ENCODE data around the gene FRS2.
"Not testable (repeated sequence)": the region's sequence is repeated elsewhere in the genome, so short reads cannot be mapped to it uniquely, and the experiment has no call there.

FRS2 gene, protein sequence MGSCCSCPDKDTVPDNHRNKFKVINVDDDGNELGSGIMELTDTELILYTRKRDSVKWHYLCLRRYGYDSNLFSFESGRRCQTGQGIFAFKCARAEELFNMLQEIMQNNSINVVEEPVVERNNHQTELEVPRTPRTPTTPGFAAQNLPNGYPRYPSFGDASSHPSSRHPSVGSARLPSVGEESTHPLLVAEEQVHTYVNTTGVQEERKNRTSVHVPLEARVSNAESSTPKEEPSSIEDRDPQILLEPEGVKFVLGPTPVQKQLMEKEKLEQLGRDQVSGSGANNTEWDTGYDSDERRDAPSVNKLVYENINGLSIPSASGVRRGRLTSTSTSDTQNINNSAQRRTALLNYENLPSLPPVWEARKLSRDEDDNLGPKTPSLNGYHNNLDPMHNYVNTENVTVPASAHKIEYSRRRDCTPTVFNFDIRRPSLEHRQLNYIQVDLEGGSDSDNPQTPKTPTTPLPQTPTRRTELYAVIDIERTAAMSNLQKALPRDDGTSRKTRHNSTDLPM

DNA sequence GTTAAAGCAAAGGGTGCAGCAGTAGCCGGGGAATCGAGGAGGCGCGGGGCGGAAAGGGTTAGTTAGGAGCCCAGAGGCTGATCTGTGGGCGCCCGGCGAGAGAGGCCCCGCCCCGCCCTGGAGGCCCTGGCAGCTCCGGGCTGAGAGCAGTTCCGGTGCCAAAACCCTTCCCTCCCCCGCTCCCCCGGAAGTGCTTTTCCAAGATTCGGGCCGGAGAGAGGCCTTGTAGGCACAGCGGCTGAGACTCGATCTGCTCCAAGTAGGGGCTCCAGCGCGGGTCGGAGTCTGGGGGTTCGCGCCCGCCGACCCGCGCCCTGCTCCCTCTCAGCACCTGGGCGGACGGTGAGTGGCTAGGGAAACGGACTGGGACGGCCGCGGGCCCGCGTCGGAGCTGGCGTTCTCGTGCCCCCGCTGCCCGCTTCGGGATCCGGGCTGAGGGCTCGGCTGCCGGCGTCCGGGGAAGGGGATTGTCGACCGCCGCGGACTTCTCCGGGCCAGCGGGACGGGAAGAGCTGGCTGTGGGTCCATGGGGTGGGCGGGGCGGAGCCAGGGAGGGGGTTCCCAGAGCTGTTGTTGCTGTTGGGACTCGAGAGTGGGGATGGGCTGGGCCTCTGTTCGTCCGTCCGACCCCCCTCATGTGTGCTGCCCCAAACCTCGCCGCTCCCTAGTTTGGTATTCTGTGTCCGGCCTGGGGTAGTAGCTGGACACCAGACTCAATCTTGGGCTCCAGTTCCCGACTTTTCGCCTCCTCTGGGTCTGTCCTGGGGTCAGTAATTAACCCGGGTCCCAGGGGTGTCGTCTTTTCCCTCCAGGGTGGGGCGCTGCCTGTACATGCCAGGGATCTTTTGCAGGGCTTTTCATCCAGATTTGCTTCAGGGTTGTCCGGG, at the start of gene FRS2:
FRS2 (plus strand) TSS at position 200 of the 887 bp plus-strand sequence. CDS start 98,643 bp downstream, outside the sequence.
- peak; percentile 39 to 96 (median 92) for DNase-seq

DNA sequence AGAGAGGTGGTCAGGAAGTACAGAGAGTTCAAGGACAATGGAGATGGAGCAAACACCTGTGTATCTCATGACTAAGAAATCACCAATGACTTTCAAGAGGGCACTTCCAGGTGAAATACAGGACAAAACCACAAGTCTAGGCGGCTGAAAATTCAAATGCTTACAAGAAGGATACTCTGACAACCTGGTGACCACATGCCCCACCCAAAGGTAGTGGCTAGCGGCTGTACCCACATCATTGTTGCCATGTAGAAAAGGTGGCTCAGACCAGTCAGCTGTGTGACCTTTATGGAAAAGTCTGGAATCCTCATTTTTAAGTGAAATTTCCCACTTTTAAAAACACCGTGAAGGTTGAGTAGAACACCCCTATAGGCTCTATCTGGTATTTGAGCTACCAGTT, 48.6 kb upstream of the FRS2 start:
- DNase-seq, result no peak

- no peak for DNase-seq
Measured at GRCh38 chr12:69423037-69423905, 46.9 kb upstream of the FRS2 start.

GRCh38 chr12:69425417-69425816, 44.8 kb upstream of the FRS2 start:
- DNase-seq, result no peak

DNA sequence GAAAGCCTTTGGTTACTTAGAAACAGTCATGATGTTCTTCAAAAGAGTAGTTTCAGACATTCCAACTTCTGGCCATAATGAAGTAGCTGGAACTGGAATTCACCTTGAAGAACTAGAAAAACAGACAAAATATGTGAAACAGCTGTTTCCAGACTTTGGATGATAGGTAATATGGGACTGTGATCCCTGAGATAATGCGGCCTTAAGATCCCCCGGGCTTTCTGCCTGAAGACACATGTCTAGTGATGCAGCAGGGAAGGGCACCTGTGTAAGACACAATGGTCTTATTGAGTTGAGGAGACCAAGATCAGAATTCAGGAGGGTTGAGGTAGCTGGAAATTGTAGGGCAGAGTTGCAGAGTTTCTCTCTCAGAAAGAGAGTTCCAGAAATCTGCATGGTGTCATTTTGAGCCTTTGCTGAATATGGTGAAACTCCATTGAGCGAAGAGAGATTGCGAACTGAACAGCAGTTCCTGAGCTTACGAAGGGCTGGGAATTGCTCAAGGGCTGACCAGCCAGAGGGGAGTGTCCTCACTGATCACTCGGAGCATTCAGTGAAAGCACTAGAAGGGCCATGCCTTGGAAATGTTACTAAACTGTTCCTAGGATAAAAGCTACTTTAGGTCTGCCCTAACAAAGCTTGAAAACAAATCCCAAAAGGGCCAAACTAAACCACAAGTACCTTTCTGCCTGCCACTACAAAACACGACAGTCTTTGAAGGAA, 41.7 kb upstream of the FRS2 start:
- DNase-seq, result no peak

GRCh38 chr12:69430942-69431590, 39.1 kb upstream of the FRS2 start:
- DNase-seq, result peak in 18 of 51 donors; percentile 3 to 56 (median 26)

DNA sequence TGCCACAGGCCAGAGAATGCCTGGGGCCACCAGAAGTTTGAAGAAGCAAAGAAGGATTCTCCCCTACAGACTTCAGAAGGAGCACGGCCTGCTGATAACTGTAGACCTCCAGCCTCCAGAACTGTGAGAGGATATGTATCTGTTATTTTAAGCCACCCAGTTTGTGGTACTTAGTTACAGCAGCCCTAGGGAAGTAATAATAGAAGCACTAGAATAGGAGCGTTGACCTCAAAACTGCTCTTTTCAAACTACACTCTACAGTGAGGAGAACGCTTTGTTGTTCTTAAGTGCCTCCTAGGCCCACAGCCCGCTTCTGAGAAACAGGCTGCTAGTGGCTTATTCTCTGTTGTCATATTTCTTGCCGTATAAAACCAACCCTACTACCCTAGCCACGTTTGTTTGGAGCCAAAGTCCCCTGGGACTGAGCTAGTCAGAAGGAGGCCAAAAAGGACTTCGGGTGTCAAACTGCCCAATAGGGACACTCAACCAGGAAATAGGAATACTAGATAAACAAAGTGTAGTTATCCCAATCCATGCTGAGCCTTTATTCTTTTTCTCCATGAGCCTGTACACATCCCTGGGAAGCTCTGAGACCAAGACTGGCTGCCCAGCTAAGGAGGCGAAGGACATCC, 38.5 kb upstream of the FRS2 start:
- DNase-seq, result peak in 2 of 51 donors; percentile 5 to 30

GRCh38 chr12:69433653-69434052, 36.5 kb upstream of the FRS2 start:
- no peak for DNase-seq

DNA sequence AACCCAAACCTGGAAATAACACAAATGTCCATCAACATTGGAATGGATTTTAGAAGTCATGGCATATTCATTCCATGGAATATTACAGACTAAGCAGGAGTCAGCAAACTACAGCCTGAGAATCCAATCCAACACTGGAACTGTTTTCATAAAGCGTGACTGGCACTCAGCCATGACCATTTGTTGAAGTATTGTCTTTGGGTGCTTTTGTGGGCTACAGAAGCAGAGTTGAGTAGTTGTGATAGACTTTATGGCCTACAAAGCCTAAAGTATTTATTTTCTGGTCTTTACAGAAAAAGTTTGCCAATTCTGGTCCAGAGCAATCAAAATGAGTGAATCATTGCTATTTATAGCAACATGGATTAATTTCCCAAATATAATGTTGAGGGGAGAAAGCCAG, 34.5 kb upstream of the FRS2 start:
- DNase-seq, result no peak

DNA sequence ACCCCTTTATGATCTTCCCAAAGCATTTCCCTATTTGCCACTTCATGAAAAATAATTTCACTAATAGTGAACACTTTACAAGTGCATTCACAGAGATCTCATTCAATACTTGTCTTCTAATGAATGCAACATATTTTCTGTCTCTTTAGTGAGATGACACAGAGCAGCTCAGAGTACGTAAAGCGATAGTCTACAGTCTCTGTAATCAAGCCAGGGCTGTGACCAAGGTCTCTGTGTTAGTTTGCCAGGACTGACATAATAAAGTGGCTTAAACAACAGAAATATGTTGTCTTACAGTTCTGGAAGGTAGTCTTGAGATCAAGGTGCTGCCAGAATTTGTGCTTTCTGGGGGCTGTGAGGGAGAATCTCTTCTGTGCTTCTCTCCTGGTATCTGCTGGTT, 33.1 kb upstream of the FRS2 start:
- peak in 1 of 51 donors; percentile 3 for DNase-seq

GRCh38 chr12:69438539-69438938, 31.6 kb upstream of the FRS2 start:
- no peak for DNase-seq

DNA sequence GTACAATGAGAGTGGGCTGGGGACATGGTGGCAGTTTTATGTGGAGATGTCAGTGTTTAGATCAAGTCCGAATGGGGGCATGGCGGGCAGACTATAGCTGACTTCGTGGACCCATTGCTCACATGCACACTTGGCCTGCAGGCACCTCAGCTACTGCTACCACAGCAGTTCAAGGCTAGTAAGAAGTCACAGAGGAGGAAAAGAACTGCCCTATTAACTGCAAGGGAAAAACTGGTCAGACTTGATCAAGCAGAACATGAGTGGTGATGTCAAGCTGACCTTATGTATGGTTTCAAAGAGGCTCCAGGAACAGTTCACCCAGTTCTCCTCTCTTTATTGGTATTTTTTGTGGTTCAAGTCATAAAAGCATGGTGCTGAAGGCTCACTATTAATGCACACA, 30.2 kb upstream of the FRS2 start:
- DNase-seq, result no peak

- DNase-seq, result no peak
Measured at GRCh38 chr12:69440886-69441285, 29.3 kb upstream of the FRS2 start.

DNA sequence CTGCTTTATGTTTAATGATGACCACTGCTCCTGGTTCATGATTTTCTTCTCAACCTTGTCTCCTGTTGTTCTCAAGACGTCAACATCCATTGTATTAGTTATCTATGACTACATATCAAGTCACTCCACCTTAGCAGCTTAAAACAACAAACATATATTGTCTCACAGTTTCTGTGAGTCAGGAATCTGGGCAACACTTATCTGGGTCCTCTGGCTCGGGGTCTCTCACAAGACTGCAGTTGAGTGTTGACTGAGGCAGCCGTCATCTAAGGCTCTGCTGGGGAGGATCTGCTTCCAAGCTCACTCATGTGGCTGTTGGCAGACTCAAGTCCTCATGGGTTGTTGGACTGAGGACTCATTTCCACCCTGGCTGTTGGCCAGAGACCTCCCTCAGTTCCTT, 27.3 kb upstream of the FRS2 start:
- DNase-seq, result no peak

- no peak for DNase-seq
Measured at GRCh38 chr12:69443916-69444315, 26.3 kb upstream of the FRS2 start.

DNA sequence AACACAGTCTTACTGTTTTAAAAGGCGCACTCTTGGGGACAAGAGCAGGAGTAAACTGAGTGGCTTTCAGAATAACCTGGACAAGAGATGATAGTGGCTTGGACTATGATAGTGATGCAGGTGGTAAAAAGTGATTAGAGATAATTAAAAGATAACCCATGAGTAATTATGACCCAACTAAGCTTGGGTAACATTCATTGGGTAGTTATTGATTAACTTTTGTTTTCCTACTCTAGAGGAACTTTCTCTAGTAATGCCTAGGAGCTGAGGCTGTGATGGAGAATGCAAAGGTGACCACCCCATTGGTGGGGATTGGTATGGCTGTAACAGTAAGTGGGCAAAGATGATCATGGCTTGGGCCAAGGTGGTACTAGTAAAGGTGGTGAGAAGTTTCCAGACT, 22.3 kb upstream of the FRS2 start:
- no peak for DNase-seq

GRCh38 chr12:69452598-69453132, 17.5 kb upstream of the FRS2 start:
- not testable (repeated sequence) for DNase-seq

DNA sequence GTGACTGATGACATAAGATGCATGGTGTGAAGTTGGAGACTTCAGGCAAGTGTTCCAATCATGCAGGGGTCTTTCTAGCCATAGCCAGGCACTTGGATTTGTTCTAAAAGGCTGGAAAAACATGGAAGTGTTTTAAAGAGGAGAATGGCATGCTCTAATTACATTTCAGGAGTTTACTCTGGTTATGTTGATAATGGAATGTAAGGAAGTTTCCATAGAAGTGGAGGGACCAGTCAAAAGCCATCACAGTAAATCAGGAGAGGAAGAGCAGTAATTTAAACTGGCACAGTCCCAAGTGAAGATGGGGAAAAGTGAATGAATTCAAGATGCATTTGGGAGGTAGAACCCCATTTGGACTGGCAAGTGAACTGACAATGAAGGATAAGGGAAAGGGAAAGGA, 13.9 kb upstream of the FRS2 start:
- DNase-seq, result no peak

DNA sequence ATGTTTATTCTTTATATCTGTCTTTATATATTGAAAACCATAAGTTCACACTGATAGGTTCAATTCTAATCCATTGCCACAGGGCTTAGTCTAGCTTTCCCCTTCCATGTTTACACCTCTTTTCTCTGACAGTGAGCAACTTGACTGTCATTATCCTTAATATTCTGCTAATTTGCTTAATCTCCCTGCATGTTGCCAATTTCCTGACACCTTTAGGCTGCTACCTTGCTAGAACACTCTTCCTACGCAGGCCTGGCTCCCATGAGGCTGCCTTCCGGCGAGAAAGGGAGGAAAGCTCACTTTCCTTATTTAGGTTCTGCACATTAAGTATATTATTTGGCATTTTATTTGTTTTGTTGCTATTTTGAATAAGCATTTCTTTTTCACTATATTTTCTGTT, 12.8 kb upstream of the FRS2 start:
- DNase-seq, result no peak

Measured in hypothalamus (tissue), 51 donors.